ENCODE results near the gene GALNT2. TPM values are rescaled to one million over a fixed set of nuclear protein-coding genes. Genes with fewer than 3 reads are reported as not detected.

The GALNT2 gene
- total RNA-seq, 8 experiments from 2014 or later, result 28.1 to 70.6 (median 41.3) TPM

DNA sequence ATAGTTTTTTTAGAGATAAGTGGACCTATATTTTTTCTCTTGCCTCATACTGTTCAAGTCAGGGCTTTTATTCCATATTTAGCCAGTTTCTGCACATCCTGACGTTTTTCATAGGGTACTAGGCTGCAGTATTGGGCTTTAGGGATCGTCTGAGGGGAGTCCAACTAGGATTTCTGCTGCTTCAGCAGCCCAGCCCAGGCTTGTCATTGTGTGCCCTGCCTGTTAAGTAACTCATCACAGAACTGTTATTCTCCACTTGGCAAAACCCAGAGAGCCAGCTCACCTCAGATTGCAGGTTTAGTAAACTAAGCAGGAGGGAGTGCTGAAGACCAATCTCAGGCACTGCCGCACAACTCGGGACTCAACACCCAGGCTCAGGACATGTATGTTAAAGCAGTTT lies 2.8 kb downstream of the GALNT2 start:
- Histone ChIP-seq H3K4me1 (replicated peaks in 1 of 2) (peaks cover 13 to 19% of the 10 kb centered on the region in 2 donors), H3K27ac (no peak overlapping the region), H3K4me3 (peak overlapping the region in 2 of 5 donors; percentile 76 to 89)
- 33 to 100% (median 71%) methylated on average over 1 to 4 of the region's 4 CpGs; no CpG with 5 or more reads in 1 of the 10 experiments for WGBS, 10 experiments
- in situ Hi-C loops (cut with MboI; ENCODE audit: low pct_unique_long_range_greater_than_20kb in 2 of 9, low sequenced_read_pairs in 9 of 9, unreplicated experiment in 9 of 9), result no loop called here
- ATAC-seq (replicated peaks in 6 of 8), result no peak

DNA sequence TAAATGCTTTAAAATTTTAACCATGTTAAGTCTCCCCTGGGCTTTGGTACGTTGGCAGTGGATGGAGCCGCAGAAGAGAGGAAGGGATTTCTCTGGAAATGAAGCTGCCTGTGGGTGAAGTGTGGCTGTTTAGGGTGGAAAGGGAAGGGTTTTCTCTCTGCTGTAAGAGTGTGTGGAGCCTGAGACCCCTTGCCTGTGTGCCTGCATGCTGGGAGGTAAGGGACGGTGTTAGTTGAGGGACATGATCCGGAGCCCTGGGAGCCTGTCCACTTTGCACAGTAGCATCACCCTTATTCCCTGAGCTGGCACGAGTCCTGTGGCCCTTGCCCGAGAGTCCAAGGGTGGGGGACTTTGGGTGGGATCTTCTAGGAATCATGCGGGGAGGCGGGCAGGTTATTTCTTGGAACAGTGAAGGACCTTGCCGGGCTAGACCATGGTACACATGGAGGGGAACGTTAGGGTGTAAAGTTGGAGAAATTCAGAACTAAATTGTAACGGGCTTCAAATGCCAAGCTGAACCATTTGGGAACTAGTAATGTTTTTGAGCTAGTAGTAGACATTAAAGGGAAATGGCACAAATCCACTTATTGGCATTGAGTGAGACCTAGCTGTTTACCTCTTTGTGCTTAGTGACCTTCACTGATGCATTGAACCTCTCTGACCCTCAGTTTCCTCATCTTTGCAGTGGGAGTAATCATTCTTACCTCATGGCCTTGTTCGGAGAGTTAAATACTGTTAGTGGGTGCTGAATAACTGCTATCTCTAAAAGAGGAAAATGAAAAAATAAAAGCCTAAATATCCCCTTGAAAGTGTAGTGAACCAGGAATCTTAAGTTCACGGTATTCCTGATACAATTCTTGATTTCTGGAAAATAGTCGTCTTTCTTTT lies 3.5 kb downstream of the GALNT2 start:
- H3K4me1 ChIP-seq (replicated peaks in 1 of 2), result peaks cover 13 to 19% of the 10 kb centered on the region in 2 donors
- H3K4me3 ChIP-seq, result no peak overlapping the region
- H3K27ac ChIP-seq, result no peak overlapping the region
- no peak for ATAC-seq (replicated peaks in 6 of 8)
- in situ Hi-C loops (cut with MboI; ENCODE audit: low pct_unique_long_range_greater_than_20kb in 2 of 9, low sequenced_read_pairs in 9 of 9, unreplicated experiment in 9 of 9), result no loop called here
- 90 to 100% (median 99%) methylated on average over 2 to 14 of the region's 14 CpGs for WGBS, 10 experiments

DNA sequence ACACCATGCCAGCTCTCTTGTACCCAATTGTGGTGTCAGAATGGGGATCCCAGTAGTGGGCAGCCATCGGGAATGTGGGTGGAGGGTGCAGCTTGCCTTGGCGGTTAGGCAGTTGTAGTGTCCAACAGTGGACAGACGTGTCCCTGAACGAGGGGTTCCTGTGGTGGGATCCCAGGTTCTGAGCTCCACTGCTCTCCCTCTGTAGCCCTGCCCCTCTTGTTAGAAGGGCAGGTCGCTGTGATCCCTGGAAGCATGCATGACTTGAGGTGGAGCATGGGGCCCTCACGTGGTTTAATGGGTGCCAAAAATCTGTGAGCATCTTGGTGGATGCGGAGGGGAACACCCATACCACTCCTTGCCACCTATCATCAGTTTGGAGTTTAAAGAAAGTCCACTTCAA lies 4.3 kb downstream of the GALNT2 start:
- no peak for ATAC-seq (replicated peaks in 6 of 8)
- H3K4me1 ChIP-seq (replicated peaks in 1 of 2), result peaks cover 12 to 16% of the 10 kb centered on the region in 2 donors
- H3K4me3 ChIP-seq, result no peak overlapping the region
- H3K27ac ChIP-seq, result no peak overlapping the region
- WGBS, 10 experiments, result 50 to 83% (median 76%) methylated on average over 2 to 4 of the region's 7 CpGs; no CpG with 5 or more reads in 7 of the 10 experiments
- in situ Hi-C loops (cut with MboI; ENCODE audit: low pct_unique_long_range_greater_than_20kb in 2 of 9, low sequenced_read_pairs in 9 of 9, unreplicated experiment in 9 of 9), result no loop called here

DNA sequence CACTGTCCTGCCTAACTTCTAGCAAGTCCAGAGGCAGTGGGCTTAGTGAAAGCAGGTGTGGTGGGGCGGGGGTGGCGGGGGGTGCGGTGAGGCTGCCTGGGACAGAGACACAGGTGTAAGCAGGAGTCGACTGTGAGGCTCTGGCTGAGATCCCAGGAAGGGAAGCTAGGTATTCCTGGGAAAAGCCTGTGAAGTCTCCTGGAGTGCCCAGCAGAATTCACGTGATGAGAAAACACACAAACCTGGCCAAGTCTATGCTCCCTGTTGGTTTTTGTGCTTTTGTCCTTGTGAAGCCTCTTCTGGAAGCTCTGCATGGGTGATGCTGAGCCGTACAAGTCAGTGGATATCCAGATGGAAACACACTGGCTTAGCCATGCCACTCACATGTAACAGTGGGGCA lies 5.3 kb downstream of the GALNT2 start:
- H3K4me1 ChIP-seq (replicated peaks in 1 of 2), result peaks cover 12 to 16% of the 10 kb centered on the region in 2 donors
- in situ Hi-C loops (cut with MboI; ENCODE audit: low pct_unique_long_range_greater_than_20kb in 2 of 9, low sequenced_read_pairs in 9 of 9, unreplicated experiment in 9 of 9), result no loop called here
- H3K27ac ChIP-seq, result no peak overlapping the region
- H3K4me3 ChIP-seq, result no peak overlapping the region
- no peak for ATAC-seq (replicated peaks in 6 of 8)
- WGBS, 10 experiments, result 0 to 50% (median 36%) methylated on average over 1 to 2 of the region's 6 CpGs; no CpG with 5 or more reads in 6 of the 10 experiments

DNA sequence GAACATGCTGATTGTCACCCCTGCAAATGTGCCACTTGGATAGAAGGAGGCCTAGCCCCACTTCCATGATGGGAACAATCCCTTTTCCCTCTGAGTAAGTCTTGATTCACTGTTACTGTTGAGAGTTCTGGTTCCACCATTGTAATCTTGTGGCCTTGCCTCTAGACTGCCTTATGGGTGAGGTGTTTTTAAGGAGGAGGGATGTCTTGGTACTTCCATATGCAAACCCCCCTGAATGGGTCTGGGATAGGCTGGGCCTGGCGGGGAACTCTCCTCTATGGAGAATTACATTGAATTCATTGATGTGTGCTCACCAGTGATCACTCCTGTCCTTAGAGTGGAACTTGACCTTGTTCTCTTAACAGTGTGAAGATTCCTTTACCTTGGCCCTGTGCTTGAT lies 5.8 kb downstream of the GALNT2 start:
- in situ Hi-C loops (cut with MboI; ENCODE audit: low pct_unique_long_range_greater_than_20kb in 2 of 9, low sequenced_read_pairs in 9 of 9, unreplicated experiment in 9 of 9), result no loop called here
- H3K4me3 ChIP-seq, result no peak overlapping the region
- H3K4me1 ChIP-seq (replicated peaks in 1 of 2), result peaks cover 15 to 17% of the 10 kb centered on the region in 2 donors
- ATAC-seq (replicated peaks in 6 of 8), result peak in 2 of 8 experiments; percentile 2 to 5
- H3K27ac ChIP-seq, result no peak overlapping the region
- WGBS, 10 experiments, result 83 to 100% (median 100%) methylated on average over 1 of the region's 1 CpG; no CpG with 5 or more reads in 6 of the 10 experiments

DNA sequence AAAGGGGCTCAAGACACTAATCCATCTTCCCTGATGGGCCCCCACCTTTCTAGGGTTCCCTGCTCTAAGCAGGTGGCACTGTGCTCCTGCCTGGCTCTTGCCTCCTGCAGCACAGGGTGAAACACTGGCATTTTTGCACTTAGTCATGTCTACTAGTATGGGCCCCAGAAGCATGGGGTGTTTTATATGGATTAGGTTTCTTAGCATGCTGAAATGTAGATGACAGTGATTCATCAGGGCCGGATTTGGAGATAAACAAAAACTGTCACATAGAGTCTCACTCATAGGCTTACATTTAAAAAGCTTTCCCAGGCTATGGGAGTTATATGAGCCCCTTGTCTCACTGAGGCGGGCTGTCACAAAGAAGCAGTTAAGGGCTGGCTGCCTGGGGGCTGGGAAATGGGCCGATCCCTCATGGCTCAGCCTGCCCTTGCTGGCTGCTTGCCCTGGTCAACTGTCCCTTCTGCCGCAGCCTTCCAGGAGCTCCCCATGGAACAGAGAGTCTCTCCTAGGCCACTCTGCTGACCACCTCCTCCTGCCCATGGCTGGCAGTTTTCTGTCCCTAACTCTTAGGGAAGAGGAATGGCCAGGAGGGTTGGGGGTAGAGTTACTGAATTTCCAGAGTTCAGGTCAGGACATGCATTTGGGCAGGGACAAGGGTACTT lies 6.5 kb downstream of the GALNT2 start:
- 0 to 93% (median 80%) methylated on average over 1 to 4 of the region's 4 CpGs; no CpG with 5 or more reads in 3 of the 10 experiments for WGBS, 10 experiments
- Histone ChIP-seq H3K4me1 (replicated peaks in 1 of 2) (peaks cover 19 to 22% of the 10 kb centered on the region in 2 donors), H3K4me3 (no peak overlapping the region), H3K27ac (no peak overlapping the region)
- in situ Hi-C loops (cut with MboI; ENCODE audit: low pct_unique_long_range_greater_than_20kb in 2 of 9, low sequenced_read_pairs in 9 of 9, unreplicated experiment in 9 of 9), result no loop called here
- ATAC-seq (replicated peaks in 6 of 8), result peak in 6 of 8 experiments; percentile 20 to 89 (median 46)

- WGBS, 10 experiments, result 57 to 100% (median 97%) methylated on average over 1 to 4 of the region's 4 CpGs; no CpG with 5 or more reads in 2 of the 10 experiments
- no peak for ATAC-seq (replicated peaks in 6 of 8)
- in situ Hi-C loops (cut with MboI; ENCODE audit: low pct_unique_long_range_greater_than_20kb in 2 of 9, low sequenced_read_pairs in 9 of 9, unreplicated experiment in 9 of 9), result no loop called here
- H3K4me3 ChIP-seq, result no peak overlapping the region
- no peak overlapping the region for H3K27ac ChIP-seq
- peaks cover 24 to 29% of the 10 kb centered on the region in 2 donors for H3K4me1 ChIP-seq (replicated peaks in 1 of 2)
These were observed 7.2 kb downstream of the GALNT2 start for GRCh38 chr1:230074270-230074669.

GRCh38 chr1:230074762-230075161 lies 7.7 kb downstream of the GALNT2 start:
- no peak for ATAC-seq (replicated peaks in 6 of 8)
- Histone ChIP-seq H3K27ac (no peak overlapping the region), H3K4me3 (no peak overlapping the region), H3K4me1 (replicated peaks in 1 of 2) (peaks cover 24 to 29% of the 10 kb centered on the region in 2 donors)
- 40 to 100% (median 94%) methylated on average over 1 to 2 of the region's 2 CpGs; no CpG with 5 or more reads in 3 of the 10 experiments for WGBS, 10 experiments
- in situ Hi-C loops (cut with MboI; ENCODE audit: low pct_unique_long_range_greater_than_20kb in 2 of 9, low sequenced_read_pairs in 9 of 9, unreplicated experiment in 9 of 9), result loop anchor here in 1 of 9 experiments (25.0 kb wide), 1 partner anchor 412 kb away; no protein-coding TSS in a partner anchor

- in situ Hi-C loops (cut with MboI; ENCODE audit: low pct_unique_long_range_greater_than_20kb in 2 of 9, low sequenced_read_pairs in 9 of 9, unreplicated experiment in 9 of 9), result loop anchor here in 1 of 9 experiments (25.0 kb wide), 1 partner anchor 414 kb away; no protein-coding TSS in a partner anchor
- 80 to 100% (median 96%) methylated on average over 1 to 7 of the region's 7 CpGs; no CpG with 5 or more reads in 1 of the 10 experiments for WGBS, 10 experiments
- Histone ChIP-seq H3K4me3 (no peak overlapping the region), H3K4me1 (replicated peaks in 1 of 2) (peaks cover 20 to 24% of the 10 kb centered on the region in 2 donors), H3K27ac (no peak overlapping the region)
- ATAC-seq (replicated peaks in 6 of 8), result no peak
These were observed 9.1 kb downstream of the GALNT2 start for GRCh38 chr1:230076121-230076520.

- in situ Hi-C loops (cut with MboI; ENCODE audit: low pct_unique_long_range_greater_than_20kb in 2 of 9, low sequenced_read_pairs in 9 of 9, unreplicated experiment in 9 of 9), result loop anchor here in 1 of 9 experiments (25.0 kb wide), 1 partner anchor 415 kb away; no protein-coding TSS in a partner anchor
These were observed 10.0 kb downstream of the GALNT2 start for GRCh38 chr1:230077011-230077410.

DNA sequence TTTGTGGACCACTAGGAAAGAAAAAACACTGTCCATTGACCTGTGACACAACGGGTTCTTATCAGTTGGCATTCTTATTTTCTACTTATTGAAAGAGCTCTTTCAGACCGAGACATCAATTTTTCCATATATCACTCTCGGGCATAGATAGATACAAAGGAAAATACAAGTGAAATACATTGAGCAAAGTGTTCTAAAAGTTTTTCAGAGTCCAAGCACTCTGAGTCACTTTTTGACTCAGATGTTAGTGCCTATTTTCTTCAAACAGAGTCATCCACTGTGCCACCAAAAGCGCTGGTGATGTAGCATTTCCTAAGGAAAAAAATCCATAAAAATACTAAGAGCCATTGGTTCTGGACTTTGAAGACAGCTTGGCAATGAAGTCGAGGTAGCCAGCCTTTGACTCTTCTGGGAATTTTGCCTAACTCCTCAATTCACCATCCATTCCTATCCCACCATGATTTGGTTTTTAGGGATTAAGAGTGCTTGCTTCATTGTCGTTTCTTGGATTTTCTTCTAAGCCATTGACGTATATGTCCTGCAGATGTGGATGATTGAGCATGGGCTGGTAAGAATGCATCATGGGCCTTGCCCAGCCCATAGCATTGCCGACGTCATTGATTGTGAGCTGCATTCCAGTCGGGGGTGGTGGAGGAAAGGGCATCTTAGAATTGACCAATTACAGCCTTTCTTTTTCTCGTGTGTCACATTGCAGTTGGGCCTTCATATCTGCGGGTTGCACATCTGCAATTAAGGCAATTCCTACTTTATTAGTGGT lies 10.6 kb downstream of the GALNT2 start:
- Histone ChIP-seq H3K27ac (no peak overlapping the region), H3K4me1 (replicated peaks in 1 of 2) (peaks cover 20 to 24% of the 10 kb centered on the region in 2 donors), H3K4me3 (no peak overlapping the region)
- in situ Hi-C loops (cut with MboI; ENCODE audit: low pct_unique_long_range_greater_than_20kb in 2 of 9, low sequenced_read_pairs in 9 of 9, unreplicated experiment in 9 of 9), result loop anchor here in 1 of 9 experiments (25.0 kb wide), 1 partner anchor 415 kb away; no protein-coding TSS in a partner anchor
- WGBS, 10 experiments, result 77 to 100% (median 91%) methylated on average over 3 to 12 of the region's 12 CpGs
- ATAC-seq (replicated peaks in 6 of 8), result no peak

More at GRCh38 chr1:230077011-230077410, 10.0 kb downstream of the GALNT2 start:
- no peak for ATAC-seq (replicated peaks in 6 of 8)
- H3K4me1 ChIP-seq (replicated peaks in 1 of 2), result peaks cover 20 to 24% of the 10 kb centered on the region in 2 donors
- no peak overlapping the region for H3K4me3 ChIP-seq
- 75 to 100% (median 93%) methylated on average over 1 to 3 of the region's 3 CpGs; no CpG with 5 or more reads in 1 of the 10 experiments for WGBS, 10 experiments
- H3K27ac ChIP-seq, result no peak overlapping the region
